PC-3 (cell line): ENCODE measurements around the gene RTF2.

ENCODE experiments used
- EZH2phosphoT487 ChIP-seq: fragments of 300-600 bp; sonication (generic); IDR thresholded peaks from 2 replicates; pipeline ENCODE4 v1.6.1; 2018; ENCODE audit warnings: mild to moderate bottlenecking, antibody characterized with exemption, low read length, borderline replicate concordance
- TF ChIP-seq, protein P1 (sequence below): fragments of 300-600 bp; sonication (generic); conservative IDR thresholded peaks from 2 replicates; pipeline ENCODE4 v1.5.1; 2017; ENCODE audit warnings: antibody characterized with exemption, low read depth, mild to moderate bottlenecking, low read length

DNA sequence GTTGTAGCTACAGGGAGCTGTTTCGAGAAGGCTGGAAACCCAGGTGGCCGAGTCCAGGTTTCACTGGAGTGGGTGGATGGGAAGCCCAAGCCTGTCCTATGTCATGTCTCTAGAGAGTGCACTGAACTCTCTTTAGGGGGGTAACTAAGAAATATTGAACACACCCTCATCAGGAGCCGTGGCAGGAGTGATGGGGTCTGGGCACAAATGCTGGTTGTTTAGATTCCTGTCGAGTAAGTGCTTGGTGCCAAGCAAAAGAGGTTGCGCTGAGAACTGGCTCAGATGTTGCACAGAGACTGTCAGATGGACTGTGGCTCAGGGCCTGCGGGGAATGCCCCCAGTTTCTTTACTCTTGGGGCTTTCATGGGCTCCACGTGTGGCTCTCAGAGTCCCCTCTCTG lies 48.8 kb downstream of the RTF2 start:
- TF ChIP-seq, protein P1, sequence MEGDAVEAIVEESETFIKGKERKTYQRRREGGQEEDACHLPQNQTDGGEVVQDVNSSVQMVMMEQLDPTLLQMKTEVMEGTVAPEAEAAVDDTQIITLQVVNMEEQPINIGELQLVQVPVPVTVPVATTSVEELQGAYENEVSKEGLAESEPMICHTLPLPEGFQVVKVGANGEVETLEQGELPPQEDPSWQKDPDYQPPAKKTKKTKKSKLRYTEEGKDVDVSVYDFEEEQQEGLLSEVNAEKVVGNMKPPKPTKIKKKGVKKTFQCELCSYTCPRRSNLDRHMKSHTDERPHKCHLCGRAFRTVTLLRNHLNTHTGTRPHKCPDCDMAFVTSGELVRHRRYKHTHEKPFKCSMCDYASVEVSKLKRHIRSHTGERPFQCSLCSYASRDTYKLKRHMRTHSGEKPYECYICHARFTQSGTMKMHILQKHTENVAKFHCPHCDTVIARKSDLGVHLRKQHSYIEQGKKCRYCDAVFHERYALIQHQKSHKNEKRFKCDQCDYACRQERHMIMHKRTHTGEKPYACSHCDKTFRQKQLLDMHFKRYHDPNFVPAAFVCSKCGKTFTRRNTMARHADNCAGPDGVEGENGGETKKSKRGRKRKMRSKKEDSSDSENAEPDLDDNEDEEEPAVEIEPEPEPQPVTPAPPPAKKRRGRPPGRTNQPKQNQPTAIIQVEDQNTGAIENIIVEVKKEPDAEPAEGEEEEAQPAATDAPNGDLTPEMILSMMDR = no peak
- TF ChIP-seq EZH2phosphoT487 = no peak
